HEK293T (cell line): ENCODE results near the gene MAPK1.

ENCODE experiments used
- ARNT ChIP-seq: fragments of 450-650 bp; IDR thresholded peaks from 2 replicates; pipeline ENCODE4 v1.6.1; 2017; ENCODE audit warnings: mild to moderate bottlenecking
- BHLHE40 ChIP-seq: fragments of 450-650 bp; IDR thresholded peaks from 2 replicates; pipeline ENCODE4 v1.6.1; 2016; ENCODE audit warnings: mild to moderate bottlenecking, moderate library complexity, borderline replicate concordance
- ELF4 ChIP-seq: fragments of 450-650 bp; IDR thresholded peaks from 2 replicates; pipeline ENCODE4 v1.6.1; 2017; ENCODE audit warnings: antibody characterized with exemption
- FOXA1 ChIP-seq: fragments of 450-650 bp; IDR thresholded peaks from 2 replicates; pipeline ENCODE4 v1.6.1; 2016; ENCODE audit warnings: mild to moderate bottlenecking
- FOXK2 ChIP-seq: fragments of 450-650 bp; IDR thresholded peaks from 2 replicates; pipeline ENCODE4 v1.6.1; 2016; ENCODE audit warnings: mild to moderate bottlenecking
- FOXM1 ChIP-seq: fragments of 450-650 bp; IDR thresholded peaks from 2 replicates; pipeline ENCODE4 v1.6.1; 2017; ENCODE audit warnings: mild to moderate bottlenecking, borderline replicate concordance
- HDGF ChIP-seq: fragments of 450-650 bp; IDR thresholded peaks from 2 replicates; pipeline ENCODE4 v1.6.1; 2017; ENCODE audit warnings: antibody characterized with exemption, borderline replicate concordance
- L3MBTL2 ChIP-seq: fragments of 450-650 bp; conservative IDR thresholded peaks from 2 replicates; pipeline ENCODE4 v1.6.1; 2016; ENCODE audit warnings: mild to moderate bottlenecking
- LEF1 ChIP-seq: fragments of 450-650 bp; IDR thresholded peaks from 2 replicates; pipeline ENCODE4 v1.6.1; 2017; ENCODE audit warnings: mild to moderate bottlenecking, borderline replicate concordance
- NFRKB ChIP-seq: fragments of 450-650 bp; IDR thresholded peaks from 2 replicates; pipeline ENCODE4 v1.6.1; 2016; ENCODE audit warnings: mild to moderate bottlenecking, moderate library complexity
- SP1 ChIP-seq: fragments of 450-650 bp; IDR thresholded peaks from 2 replicates; pipeline ENCODE4 v1.6.1; 2017
- SUZ12 ChIP-seq: fragments of 450-650 bp; IDR thresholded peaks from 2 replicates; pipeline ENCODE4 v1.6.1; 2016; ENCODE audit warnings: mild to moderate bottlenecking
- TARDBP ChIP-seq: fragments of 450-650 bp; IDR thresholded peaks from 2 replicates; pipeline ENCODE4 v1.6.1; 2016
- TF ChIP-seq, protein P1 (sequence below): fragments of 450-650 bp; IDR thresholded peaks from 2 replicates; pipeline ENCODE4 v1.6.1; 2016

GRCh38 chr22:21752276-21752675 lies 115.2 kb downstream of the MAPK1 start:
- TF ChIP-seq SUZ12: no peak
- no peak for TF ChIP-seq BHLHE40
- no peak for TF ChIP-seq FOXA1
- TF ChIP-seq TARDBP: no peak
- no peak for TF ChIP-seq ELF4
- no peak for TF ChIP-seq FOXK2
- TF ChIP-seq, protein P1, sequence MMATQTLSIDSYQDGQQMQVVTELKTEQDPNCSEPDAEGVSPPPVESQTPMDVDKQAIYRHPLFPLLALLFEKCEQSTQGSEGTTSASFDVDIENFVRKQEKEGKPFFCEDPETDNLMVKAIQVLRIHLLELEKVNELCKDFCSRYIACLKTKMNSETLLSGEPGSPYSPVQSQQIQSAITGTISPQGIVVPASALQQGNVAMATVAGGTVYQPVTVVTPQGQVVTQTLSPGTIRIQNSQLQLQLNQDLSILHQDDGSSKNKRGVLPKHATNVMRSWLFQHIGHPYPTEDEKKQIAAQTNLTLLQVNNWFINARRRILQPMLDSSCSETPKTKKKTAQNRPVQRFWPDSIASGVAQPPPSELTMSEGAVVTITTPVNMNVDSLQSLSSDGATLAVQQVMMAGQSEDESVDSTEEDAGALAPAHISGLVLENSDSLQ: no peak
- TF ChIP-seq LEF1: no peak
- TF ChIP-seq FOXM1: no peak
- TF ChIP-seq HDGF: no peak
- TF ChIP-seq SP1: no peak
- TF ChIP-seq NFRKB: no peak
- no peak for TF ChIP-seq ARNT
- no peak for TF ChIP-seq L3MBTL2
